Stimulated activated CD4-positive, alpha-beta T cell treated with anti-CD3 and anti-CD28 coated beads, Interleukin-4, amount 100 ng/mL, for 24 hours (primary cell): ENCODE data around the gene CIBAR2.

Experiments used
- DNase-seq: peaks from one replicate; pipeline ENCODE4 v3.0.0-alpha.2; 2020

Gene CIBAR2

GRCh38 chr16:85144026-85144915, 32.0 kb upstream of the CIBAR2 start:
- no peak for DNase-seq

- no peak for DNase-seq
Observed at GRCh38 chr16:85142771-85143211, 30.5 kb upstream of the CIBAR2 start.

DNA sequence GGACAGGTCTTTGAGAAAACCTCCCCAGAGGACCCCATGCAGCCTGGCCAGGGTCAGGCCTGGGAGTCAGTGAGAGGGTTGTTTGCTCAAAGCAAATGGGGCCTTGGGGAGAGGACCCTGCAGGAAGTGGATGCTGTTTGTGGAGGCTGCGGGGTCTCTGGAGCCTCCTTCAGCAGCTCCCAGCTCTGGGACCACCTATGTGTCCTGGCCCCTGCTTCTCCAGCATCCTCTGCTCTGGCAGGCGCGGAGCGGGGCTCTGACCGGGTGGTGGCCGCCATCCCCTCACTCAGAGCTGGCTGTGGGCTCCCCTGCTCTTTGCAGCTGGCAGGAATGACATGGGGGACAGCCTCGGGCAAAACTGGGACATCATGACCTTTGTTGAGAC, 29.8 kb upstream of the CIBAR2 start:
- no peak for DNase-seq

GRCh38 chr16:85141491-85142128, 29.3 kb upstream of the CIBAR2 start:
- DNase-seq = no peak

GRCh38 chr16:85140455-85141012, 28.3 kb upstream of the CIBAR2 start:
- no peak for DNase-seq

- DNase-seq = no peak
Observed at GRCh38 chr16:85139881-85140339, 27.6 kb upstream of the CIBAR2 start.

DNA sequence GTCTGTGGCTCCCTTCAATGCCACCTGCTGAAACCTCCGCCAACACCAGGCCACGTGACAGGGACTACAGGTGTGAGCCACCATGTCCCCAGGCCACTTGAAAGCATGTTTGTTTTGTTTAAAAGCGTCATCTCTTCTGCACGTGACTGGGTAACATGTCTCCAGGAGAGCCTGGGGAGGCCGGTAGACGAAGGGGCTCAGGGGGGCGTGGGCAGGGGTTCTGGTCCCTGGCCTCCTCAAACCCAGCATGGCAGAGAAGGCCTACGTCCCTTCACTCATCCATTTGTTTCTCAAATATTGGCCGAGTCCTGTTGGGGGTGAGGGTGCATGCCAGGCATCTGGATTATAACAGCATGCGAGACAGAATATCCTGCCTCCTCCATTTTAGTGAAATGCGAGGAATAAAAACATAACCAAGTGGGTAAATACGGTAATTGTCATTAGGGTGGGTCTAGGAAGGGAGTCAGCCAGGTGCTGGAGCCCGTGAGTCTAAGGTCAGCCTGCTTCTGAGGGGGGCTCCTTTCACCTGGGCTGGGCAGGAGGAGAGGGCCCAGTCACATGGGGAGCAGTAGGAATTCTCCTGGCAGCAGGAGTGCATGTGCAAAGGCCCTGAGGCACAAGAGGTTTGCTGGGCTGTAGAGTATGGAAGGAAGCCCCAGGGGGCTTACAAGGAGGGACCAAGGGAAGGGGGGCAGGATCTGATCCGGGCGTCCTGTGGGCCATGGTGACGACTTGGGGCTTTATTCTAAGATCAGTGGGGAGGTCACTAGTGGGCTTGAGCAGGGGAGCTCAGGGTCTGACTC, 26.8 kb upstream of the CIBAR2 start:
- no peak for DNase-seq

- DNase-seq = no peak
Observed at GRCh38 chr16:85138073-85138824, 26.0 kb upstream of the CIBAR2 start.

DNA sequence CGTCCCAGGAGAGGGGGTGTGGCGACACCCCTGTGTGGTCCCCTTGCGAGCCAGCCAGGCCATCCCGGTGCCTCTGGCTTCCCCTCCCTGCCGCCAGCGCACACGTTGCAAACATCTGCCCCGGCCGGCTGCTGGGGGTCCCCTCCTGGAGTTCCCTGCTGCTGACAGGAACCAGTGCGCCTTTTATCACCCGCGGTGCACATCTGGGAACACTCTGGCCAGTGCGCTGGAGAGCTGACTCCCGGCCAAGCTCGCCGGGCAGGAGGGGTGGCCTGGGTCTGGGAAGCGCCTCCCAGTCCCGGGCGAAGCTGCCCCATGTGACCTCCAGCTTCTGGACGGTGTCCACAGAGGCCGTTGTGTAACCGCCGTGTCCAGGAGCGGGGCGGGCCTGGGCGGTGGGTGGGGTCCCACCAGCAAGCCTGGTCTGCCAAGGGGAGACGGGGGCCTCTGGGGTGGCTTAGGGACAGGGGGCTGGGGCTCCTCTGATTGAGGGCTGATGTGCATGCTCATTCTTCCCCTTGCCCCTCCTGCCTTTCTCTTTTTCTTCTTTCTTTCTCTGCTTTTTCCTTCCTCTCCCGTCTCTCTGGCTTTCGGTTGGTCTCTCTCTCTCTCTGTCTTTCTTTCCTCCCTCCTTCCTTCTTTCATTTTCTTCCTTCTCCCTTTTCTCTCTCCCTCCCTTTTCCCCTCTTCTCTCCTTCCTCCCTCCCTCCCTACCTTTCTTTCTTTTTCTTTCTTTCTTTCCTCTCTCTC, 25.2 kb upstream of the CIBAR2 start:
- no peak for DNase-seq

- DNase-seq = no peak
Observed at GRCh38 chr16:85136702-85137322, 24.5 kb upstream of the CIBAR2 start.

GRCh38 chr16:85136213-85136701, 24.0 kb upstream of the CIBAR2 start:
- DNase-seq = no peak

DNA sequence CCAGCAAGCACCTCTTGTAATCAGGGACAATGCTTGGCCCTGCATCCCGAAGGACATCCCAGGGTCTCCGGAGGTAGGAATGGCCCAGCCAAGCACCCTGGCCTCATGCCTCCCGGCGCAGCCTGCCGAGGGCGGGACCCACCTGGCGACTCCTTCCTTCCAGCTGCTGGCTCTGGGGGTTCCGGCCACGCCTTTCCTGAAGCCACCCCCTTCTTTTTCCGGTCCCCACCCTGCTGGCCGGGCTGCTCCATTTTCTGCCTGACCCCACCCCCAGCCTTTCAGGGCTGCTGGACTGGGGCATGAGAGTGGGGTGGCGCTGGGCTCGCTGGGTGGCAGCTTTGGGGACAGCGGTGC, 22.5 kb upstream of the CIBAR2 start:
- no peak for DNase-seq

GRCh38 chr16:85134076-85134788, 22.0 kb upstream of the CIBAR2 start:
- DNase-seq = no peak

GRCh38 chr16:85133290-85133599, 21.0 kb upstream of the CIBAR2 start:
- no peak for DNase-seq

GRCh38 chr16:85132456-85133289, 20.4 kb upstream of the CIBAR2 start:
- no peak for DNase-seq

DNA sequence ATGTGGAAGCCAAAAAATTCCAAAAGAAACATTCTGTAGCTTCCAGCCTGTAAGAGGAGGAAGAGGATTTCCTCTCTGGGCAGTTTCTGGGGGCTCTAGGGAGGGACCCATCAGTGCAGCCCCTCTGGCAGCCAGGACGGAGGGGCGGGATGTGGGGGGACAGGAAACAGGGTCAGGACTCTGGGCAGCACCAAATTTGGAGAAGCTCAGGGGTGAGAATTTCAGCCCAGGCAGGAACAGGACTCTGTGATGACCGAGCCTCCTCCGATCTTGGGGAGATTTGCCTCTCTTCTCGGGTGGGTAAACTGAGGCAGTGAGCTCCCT, 18.4 kb upstream of the CIBAR2 start:
- DNase-seq = no peak

- DNase-seq = no peak
Observed at GRCh38 chr16:85129876-85130704, 17.8 kb upstream of the CIBAR2 start.

DNA sequence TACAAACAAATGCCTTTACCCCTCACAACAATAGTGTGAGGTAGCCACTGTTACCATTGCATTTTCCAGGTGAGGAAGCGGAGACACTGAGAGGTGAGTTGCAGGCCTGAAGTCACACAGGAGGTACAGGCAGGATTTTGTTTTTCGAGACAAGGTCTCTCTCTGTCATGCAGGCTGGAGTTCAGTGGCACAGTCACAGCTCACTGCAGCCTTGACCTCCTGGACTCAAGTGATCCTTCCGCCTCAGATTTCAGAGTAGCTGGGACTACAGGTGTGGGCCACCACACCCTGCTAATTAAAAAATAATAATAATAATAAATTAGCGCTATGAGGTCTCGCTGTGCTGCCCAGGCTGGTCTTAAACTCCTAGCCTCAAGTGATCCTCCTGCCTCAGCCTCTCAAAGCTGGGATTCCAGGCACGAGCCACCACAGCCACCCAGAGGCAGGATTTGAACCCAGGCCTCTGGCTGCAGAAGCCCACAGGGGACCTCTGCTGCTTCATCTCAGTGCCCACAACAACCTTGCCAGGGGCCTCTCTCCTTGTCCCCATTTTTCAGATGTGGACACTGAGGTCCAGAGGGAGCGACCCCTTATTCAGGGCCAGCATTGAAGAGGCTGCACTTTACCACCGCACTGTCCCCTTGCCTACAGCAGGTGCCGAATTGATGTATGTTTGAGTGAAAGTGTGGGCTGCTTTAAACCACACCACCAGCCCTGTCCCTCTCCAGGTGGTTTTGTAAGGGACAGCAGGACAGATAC, 16.0 kb upstream of the CIBAR2 start:
- DNase-seq = no peak
